Ectodermal cell (in vitro differentiated cells): Measurements from ENCODE around the gene PDE11A.

Experiments used
- H3K27ac ChIP-seq: 2 replicates; pipeline ENCODE4 v1.7.0; 2013; ENCODE audit warnings: mild to moderate bottlenecking, low read depth, low read length; ENCODE audit not compliant: insufficient read depth, poor library complexity, severe bottlenecking
- H3K27me3 ChIP-seq: 2 replicates; pipeline ENCODE4 v1.7.0; 2013; ENCODE audit warnings: mild to moderate bottlenecking, low read length; ENCODE audit not compliant: insufficient read depth, control insufficient read depth, poor library complexity, severe bottlenecking
- H3K36me3 ChIP-seq: one replicate; pipeline ENCODE4 v1.7.0; 2013; ENCODE audit warnings: low read length; ENCODE audit not compliant: control insufficient read depth, insufficient read depth
- H3K4me1 ChIP-seq: one replicate; pipeline ENCODE4 v1.7.0; 2013; ENCODE audit warnings: low read length; ENCODE audit not compliant: control insufficient read depth, insufficient read depth
- H3K4me3 ChIP-seq: 2 replicates; pipeline ENCODE4 v1.7.0; 2013; ENCODE audit warnings: low read depth, low read length, control low read depth; ENCODE audit not compliant: insufficient read depth
- H3K9me3 ChIP-seq: 2 replicates; pipeline ENCODE4 v1.7.0; 2013; ENCODE audit warnings: mild to moderate bottlenecking, low read length, moderate library complexity; ENCODE audit not compliant: control insufficient read depth
- WGBS, 2 experiments: methylation state at CpG; one replicate each; pipeline ENCODE4 v1.1.7; 2013; ENCODE audit warnings: missing lambda C conversion rate in 2 of 2; 5-methylcytosine and 5-hydroxymethylcytosine counted together

Gene PDE11A

GRCh38 chr2:177724398-177725287, 347.9 kb downstream of the PDE11A start:
- H3K4me1 ChIP-seq, result no peaks in the 10 kb centered on the region
- H3K27me3 ChIP-seq, result peaks cover 45% of the 10 kb centered on the region
- WGBS, 2 experiments, result 37 to 40% methylated on average over 9 to 10 of the region's 10 CpGs
- H3K27ac ChIP-seq, result no peak overlapping the region
- no peaks in the 10 kb centered on the region for H3K36me3 ChIP-seq
- no peak overlapping the region for H3K4me3 ChIP-seq
- no peaks in the 10 kb centered on the region for H3K9me3 ChIP-seq

GRCh38 chr2:177723235-177723634, 349.3 kb downstream of the PDE11A start:
- Histone ChIP-seq H3K4me3 (no peak overlapping the region), H3K9me3 (no peaks in the 10 kb centered on the region), H3K36me3 (no peaks in the 10 kb centered on the region), H3K4me1 (no peaks in the 10 kb centered on the region), H3K27ac (no peak overlapping the region), H3K27me3 (peaks cover 31% of the 10 kb centered on the region)
- 92% methylated on average over 2 of the region's 3 CpGs; no CpG with 5 or more reads in 1 of the 2 experiments for WGBS, 2 experiments

DNA sequence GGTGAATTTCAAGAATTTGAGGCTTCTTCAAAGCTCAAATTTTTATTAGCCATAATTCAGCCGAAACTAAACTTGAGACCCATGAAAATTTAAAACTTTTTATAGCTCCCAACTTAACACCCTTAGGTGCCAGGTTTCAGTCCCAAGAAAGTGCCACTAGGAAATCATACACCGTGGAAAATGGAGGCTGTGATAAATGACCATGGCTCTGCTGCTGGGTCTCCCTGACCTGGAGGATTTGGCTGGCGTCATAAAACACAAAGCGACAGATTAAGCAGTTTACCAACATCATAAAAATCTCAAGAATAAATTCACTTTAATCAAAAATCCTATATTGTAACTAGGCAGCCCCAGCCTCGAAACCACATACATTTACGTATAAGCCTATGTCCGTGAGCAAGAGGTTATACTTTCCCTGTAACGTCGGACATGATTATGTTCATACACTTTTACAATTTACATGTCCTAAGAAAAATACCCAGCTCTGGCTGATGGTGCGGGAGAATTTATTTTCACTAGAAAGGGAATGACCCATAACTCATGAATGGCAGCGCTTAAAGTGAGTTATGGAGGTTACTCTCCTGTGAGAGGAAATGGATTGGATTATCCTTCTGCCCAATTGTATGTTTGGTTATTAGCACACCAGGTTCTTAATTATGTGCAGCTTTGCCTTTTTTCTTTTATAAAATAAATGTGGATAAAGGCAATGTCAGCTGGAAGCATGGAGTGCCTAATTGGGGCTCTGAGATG, 350.6 kb downstream of the PDE11A start:
- Histone ChIP-seq H3K9me3 (no peaks in the 10 kb centered on the region), H3K27ac (no peak overlapping the region), H3K36me3 (no peaks in the 10 kb centered on the region), H3K4me1 (peaks cover 2% of the 10 kb centered on the region), H3K27me3 (peaks cover 19% of the 10 kb centered on the region), H3K4me3 (no peak overlapping the region)
- 82 to 83% methylated on average over 11 of the region's 11 CpGs for WGBS, 2 experiments

GRCh38 chr2:177721087-177721486, 351.5 kb downstream of the PDE11A start:
- Histone ChIP-seq H3K4me3 (no peak overlapping the region), H3K4me1 (peaks cover 2% of the 10 kb centered on the region), H3K27me3 (peaks cover 10% of the 10 kb centered on the region), H3K27ac (no peak overlapping the region), H3K9me3 (no peaks in the 10 kb centered on the region), H3K36me3 (no peaks in the 10 kb centered on the region)
- 86 to 100% methylated on average over 1 of the region's 2 CpGs for WGBS, 2 experiments

- Histone ChIP-seq H3K9me3 (no peaks in the 10 kb centered on the region), H3K27me3 (peaks cover 3% of the 10 kb centered on the region), H3K4me1 (peaks cover 2% of the 10 kb centered on the region), H3K27ac (no peak overlapping the region), H3K36me3 (no peaks in the 10 kb centered on the region), H3K4me3 (no peak overlapping the region)
- 89 to 90% methylated on average over 3 of the region's 3 CpGs for WGBS, 2 experiments
Measured at GRCh38 chr2:177717831-177718618, 354.6 kb downstream of the PDE11A start.

GRCh38 chr2:177716484-177716883, 356.1 kb downstream of the PDE11A start:
- H3K9me3 ChIP-seq, result no peaks in the 10 kb centered on the region
- H3K4me1 ChIP-seq, result peaks cover 2% of the 10 kb centered on the region
- H3K36me3 ChIP-seq, result no peaks in the 10 kb centered on the region
- no peak overlapping the region for H3K27ac ChIP-seq
- no peaks in the 10 kb centered on the region for H3K27me3 ChIP-seq
- WGBS, 2 experiments, result 100% methylated on average over 1 of the region's 1 CpG; no CpG with 5 or more reads in 1 of the 2 experiments
- H3K4me3 ChIP-seq, result no peak overlapping the region

- Histone ChIP-seq H3K4me3 (no peak overlapping the region), H3K27me3 (no peaks in the 10 kb centered on the region), H3K36me3 (no peaks in the 10 kb centered on the region), H3K4me1 (peaks cover 2% of the 10 kb centered on the region), H3K9me3 (no peaks in the 10 kb centered on the region), H3K27ac (no peak overlapping the region)
- 91 to 100% methylated on average over 2 of the region's 2 CpGs for WGBS, 2 experiments
Measured at GRCh38 chr2:177715771-177716170, 356.8 kb downstream of the PDE11A start.

DNA sequence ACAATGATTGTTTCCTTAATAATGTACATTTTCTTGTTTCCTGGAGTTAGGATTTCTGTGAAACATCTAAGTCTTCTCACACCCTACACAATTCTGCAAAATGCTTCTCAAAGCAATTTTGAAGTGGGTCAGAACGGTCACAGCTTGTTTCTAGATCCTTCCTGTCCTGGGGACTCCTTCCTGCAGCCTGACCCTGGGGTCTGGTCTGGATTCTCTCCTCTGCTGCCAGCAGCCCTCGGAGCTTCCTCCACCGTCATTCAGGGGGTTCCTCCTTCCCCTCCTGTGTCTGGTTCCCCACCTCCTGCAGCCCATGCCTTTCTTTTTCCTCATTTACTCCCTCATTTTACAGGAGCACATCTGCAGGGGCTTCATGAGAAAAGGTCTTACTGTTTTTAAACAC, 357.9 kb downstream of the PDE11A start:
- 55 to 56% methylated on average over 3 of the region's 3 CpGs for WGBS, 2 experiments
- Histone ChIP-seq H3K4me3 (no peak overlapping the region), H3K4me1 (peaks cover 2% of the 10 kb centered on the region), H3K27ac (no peak overlapping the region), H3K9me3 (no peaks in the 10 kb centered on the region), H3K27me3 (no peaks in the 10 kb centered on the region), H3K36me3 (no peaks in the 10 kb centered on the region)

- Histone ChIP-seq H3K36me3 (no peaks in the 10 kb centered on the region), H3K27me3 (no peaks in the 10 kb centered on the region), H3K27ac (no peak overlapping the region), H3K9me3 (no peaks in the 10 kb centered on the region), H3K4me3 (no peak overlapping the region), H3K4me1 (peaks cover 2% of the 10 kb centered on the region)
- WGBS, 2 experiments, result 100% methylated on average over 1 of the region's 1 CpG; no CpG with 5 or more reads in 1 of the 2 experiments
Measured at GRCh38 chr2:177712462-177712861, 360.1 kb downstream of the PDE11A start.
